Effector memory CD8-positive, alpha-beta T cell (primary cell): ENCODE data around the gene C12orf76.
"Not testable (repeated sequence)": the region's sequence is repeated elsewhere in the genome, so short reads cannot be mapped to it uniquely, and the experiment has no call there.

ENCODE experiments used
- ATAC-seq: fragments of 150-1000 bp; cut with Tn5 transposase; replicated peaks from 2 replicates; pipeline ENCODE4 v1.10.0; 2021; ENCODE audit warnings: mild to moderate bottlenecking, moderate library complexity
- DNase-seq, 3 experiments: peaks; one replicate each; pipeline ENCODE4 v3.0.0; 2021
- H3K27ac Mint-ChIP-seq, 2 donors: one replicate each; pipeline ENCODE4 v1.8.0; 2022; ENCODE audit warnings: mild to moderate bottlenecking in 2 of 2, mixed read lengths in 2 of 2, moderate library complexity in 2 of 2
- H3K27me3 Mint-ChIP-seq, 2 donors: one replicate each; pipeline ENCODE4 v1.8.0; 2022; ENCODE audit warnings: mixed read lengths in 2 of 2
- H3K36me3 Mint-ChIP-seq: one replicate; pipeline ENCODE4 v1.8.0; 2022; ENCODE audit warnings: mild to moderate bottlenecking, moderate library complexity, mixed read lengths; ENCODE audit not compliant: insufficient read depth
- H3K4me1 Mint-ChIP-seq, 2 donors: one replicate each; pipeline ENCODE4 v1.8.0; 2022; ENCODE audit warnings: low read depth in 2 of 2, mixed read lengths in 2 of 2
- H3K4me3 Mint-ChIP-seq, 2 donors: one replicate each; pipeline ENCODE4 v1.8.0; 2022; ENCODE audit warnings: mild to moderate bottlenecking in 2 of 2, mixed read lengths in 2 of 2, moderate library complexity in 2 of 2
- H3K9me3 Mint-ChIP-seq, 2 donors: one replicate each; pipeline ENCODE4 v1.8.0; 2022; ENCODE audit warnings: mixed read lengths in 2 of 2

The C12orf76 gene

GRCh38 chr12:110074089-110074488 lies 25.8 kb upstream of the C12orf76 start:
- H3K27me3 Mint-ChIP-seq = peaks cover 9 to 18% of the 10 kb centered on the region in 2 donors
- H3K9me3 Mint-ChIP-seq = no peaks in the 10 kb centered on the region
- DNase-seq (no peak), ATAC-seq (no peak)
- H3K36me3 Mint-ChIP-seq = peaks cover 4% of the 10 kb centered on the region
- peaks cover 15 to 18% of the 10 kb centered on the region in 2 donors for H3K4me1 Mint-ChIP-seq
- H3K4me3 Mint-ChIP-seq = peak overlapping the region in 1 of 2 donors; percentile 88
- H3K27ac Mint-ChIP-seq = no peak overlapping the region

- no peak for DNase-seq
- H3K9me3 Mint-ChIP-seq = no peaks in the 10 kb centered on the region
- peak; percentile 37 for ATAC-seq
- H3K4me3 Mint-ChIP-seq = peak overlapping the region; percentile 83 to 88
- H3K27ac Mint-ChIP-seq = peak overlapping the region; percentile 25 to 80
- peaks cover 12 to 13% of the 10 kb centered on the region in 2 donors for H3K4me1 Mint-ChIP-seq
- H3K27me3 Mint-ChIP-seq = peaks cover 9 to 18% of the 10 kb centered on the region in 2 donors
- no peaks in the 10 kb centered on the region for H3K36me3 Mint-ChIP-seq
These were observed 24.9 kb upstream of the C12orf76 start for GRCh38 chr12:110073049-110073831.

- not testable (repeated sequence) for DNase-seq, H3K9me3 Mint-ChIP-seq, ATAC-seq, H3K36me3 Mint-ChIP-seq
- H3K27ac Mint-ChIP-seq = peak overlapping the region; percentile 25 to 80
- H3K4me1 Mint-ChIP-seq = peaks cover 12 to 13% of the 10 kb centered on the region in 2 donors
- H3K4me3 Mint-ChIP-seq = peak overlapping the region; percentile 83 to 88
- peaks cover 9 to 18% of the 10 kb centered on the region in 2 donors for H3K27me3 Mint-ChIP-seq
These were observed 24.3 kb upstream of the C12orf76 start for GRCh38 chr12:110072636-110073035.

GRCh38 chr12:110071967-110072366 lies 23.6 kb upstream of the C12orf76 start:
- Mint-ChIP-seq H3K4me1 (peaks cover 12 to 13% of the 10 kb centered on the region in 2 donors), H3K27ac (peak overlapping the region in 1 of 2 donors; percentile 80), H3K27me3 (peaks cover 9 to 18% of the 10 kb centered on the region in 2 donors), H3K4me3 (peak overlapping the region; percentile 83 to 88), H3K9me3 (no peaks in the 10 kb centered on the region), H3K36me3 (no peaks in the 10 kb centered on the region)
- ATAC-seq (no peak), DNase-seq (no peak)

- no peak for ATAC-seq
- H3K4me3 Mint-ChIP-seq = no peak overlapping the region
- H3K27ac Mint-ChIP-seq = no peak overlapping the region
- no peak for DNase-seq
- H3K4me1 Mint-ChIP-seq = peaks cover 10 to 12% of the 10 kb centered on the region in 2 donors
- H3K9me3 Mint-ChIP-seq = no peaks in the 10 kb centered on the region
- H3K27me3 Mint-ChIP-seq = peaks cover 9 to 18% of the 10 kb centered on the region in 2 donors
- no peaks in the 10 kb centered on the region for H3K36me3 Mint-ChIP-seq
These were observed 23.2 kb upstream of the C12orf76 start for GRCh38 chr12:110071504-110071903.

- Mint-ChIP-seq H3K4me3 (no peak overlapping the region), H3K36me3 (no peaks in the 10 kb centered on the region), H3K27me3 (peaks cover 17 to 29% of the 10 kb centered on the region in 2 donors), H3K9me3 (no peaks in the 10 kb centered on the region), H3K4me1 (peaks cover 10 to 11% of the 10 kb centered on the region in 2 donors), H3K27ac (no peak overlapping the region)
- no peak for DNase-seq
- ATAC-seq = no peak
These were observed 20.3 kb upstream of the C12orf76 start for GRCh38 chr12:110068654-110069053.

- not testable (repeated sequence) for H3K9me3 Mint-ChIP-seq, H3K36me3 Mint-ChIP-seq, ATAC-seq, H3K4me1 Mint-ChIP-seq, H3K4me3 Mint-ChIP-seq, DNase-seq, H3K27ac Mint-ChIP-seq
- H3K27me3 Mint-ChIP-seq = peaks cover 17 to 25% of the 10 kb centered on the region in 2 donors
These were observed 19.8 kb upstream of the C12orf76 start for GRCh38 chr12:110068115-110068514.

- Mint-ChIP-seq H3K27me3 (peaks cover 17 to 20% of the 10 kb centered on the region in 2 donors), H3K9me3 (no peaks in the 10 kb centered on the region), H3K27ac (no peak overlapping the region), H3K4me1 (peaks cover under 1% of the 10 kb centered on the region in 2 donors), H3K4me3 (no peak overlapping the region), H3K36me3 (no peaks in the 10 kb centered on the region)
- no peak for ATAC-seq
- no peak for DNase-seq
These were observed 19.2 kb upstream of the C12orf76 start for GRCh38 chr12:110067531-110067930.

- Mint-ChIP-seq H3K27me3 (peaks cover 8 to 11% of the 10 kb centered on the region in 2 donors), H3K4me3 (no peak overlapping the region), H3K27ac (no peak overlapping the region), H3K4me1 (no peaks in the 10 kb centered on the region), H3K9me3 (no peaks in the 10 kb centered on the region), H3K36me3 (no peaks in the 10 kb centered on the region)
- DNase-seq (no peak), ATAC-seq (no peak)
These were observed 17.2 kb upstream of the C12orf76 start for GRCh38 chr12:110065540-110065939.

- ATAC-seq = no peak
- H3K36me3 Mint-ChIP-seq = no peaks in the 10 kb centered on the region
- H3K27ac Mint-ChIP-seq = no peak overlapping the region
These were observed 13.9 kb upstream of the C12orf76 start for GRCh38 chr12:110062241-110062640.

GRCh38 chr12:110059651-110060000 lies 11.3 kb upstream of the C12orf76 start:
- ATAC-seq = no peak

More at GRCh38 chr12:110062241-110062640, 13.9 kb upstream of the C12orf76 start:
- Mint-ChIP-seq H3K9me3 (no peaks in the 10 kb centered on the region), H3K4me1 (no peaks in the 10 kb centered on the region), H3K27me3 (peaks cover 8 to 11% of the 10 kb centered on the region in 2 donors), H3K4me3 (no peak overlapping the region)
- DNase-seq = no peak

GRCh38 chr12:110058875-110059615 lies 10.7 kb upstream of the C12orf76 start:
- ATAC-seq (no peak), DNase-seq (no peak)
- H3K4me1 Mint-ChIP-seq = no peaks in the 10 kb centered on the region
- no peaks in the 10 kb centered on the region for H3K9me3 Mint-ChIP-seq
- H3K27me3 Mint-ChIP-seq = no peaks in the 10 kb centered on the region
- H3K4me3 Mint-ChIP-seq = no peak overlapping the region
- H3K27ac Mint-ChIP-seq = no peak overlapping the region
- H3K36me3 Mint-ChIP-seq = no peaks in the 10 kb centered on the region

More at GRCh38 chr12:110059651-110060000, 11.3 kb upstream of the C12orf76 start:
- DNase-seq = no peak
- H3K27me3 Mint-ChIP-seq = no peaks in the 10 kb centered on the region
- no peak overlapping the region for H3K4me3 Mint-ChIP-seq
- H3K4me1 Mint-ChIP-seq = no peaks in the 10 kb centered on the region
- no peak overlapping the region for H3K27ac Mint-ChIP-seq
- H3K9me3 Mint-ChIP-seq = no peaks in the 10 kb centered on the region
- no peaks in the 10 kb centered on the region for H3K36me3 Mint-ChIP-seq

- H3K4me3 Mint-ChIP-seq, H3K36me3 Mint-ChIP-seq, H3K9me3 Mint-ChIP-seq, DNase-seq, H3K4me1 Mint-ChIP-seq, H3K27me3 Mint-ChIP-seq, ATAC-seq, H3K27ac Mint-ChIP-seq: not testable (repeated sequence)
These were observed 8.3 kb upstream of the C12orf76 start for GRCh38 chr12:110056643-110057042.
